ENCODE measurements around the gene REXO5.

The REXO5 gene

DNA sequence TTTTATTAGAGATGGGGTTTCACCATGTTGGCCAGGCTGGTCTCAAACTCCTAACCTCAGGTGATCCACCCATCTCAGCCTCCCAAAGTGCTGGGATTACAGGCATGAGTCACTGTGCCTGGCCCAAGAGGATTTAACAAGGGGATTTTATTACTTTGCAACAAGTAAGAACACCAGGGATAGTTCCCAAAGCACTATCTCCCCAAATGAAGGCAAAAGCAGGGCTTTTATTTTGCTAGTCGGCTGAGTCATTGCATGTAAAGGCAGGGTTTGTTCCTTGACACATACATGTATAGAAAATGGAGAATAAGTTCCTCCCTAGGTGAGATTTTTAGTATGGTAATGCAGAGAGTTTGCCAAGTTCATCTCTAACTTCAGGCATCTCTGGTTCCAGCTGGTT, 24.0 kb downstream of the REXO5 start:
- H4K20me1 ChIP-seq (ENCODE audit: control insufficient read depth, insufficient read depth, low read depth, low read length) = no peaks in the 10 kb centered on the region
- H3F3A ChIP-seq (ENCODE audit: control insufficient read depth, insufficient read depth) = no peaks in the 10 kb centered on the region
- no peaks in the 10 kb centered on the region for H3K27me3 ChIP-seq (ENCODE audit: control insufficient read depth, low read length)
- no peaks in the 10 kb centered on the region for H3K4me1 ChIP-seq (ENCODE audit: control insufficient read depth, low read length)
- H3K4me3 ChIP-seq (ENCODE audit: low read length) = no peak overlapping the region
- TF ChIP-seq EZH2phosphoT487 (IDR thresholded peaks at IDR 0.05; ENCODE audit: borderline replicate concordance, low read length) = no peak
- TF ChIP-seq, protein P1, sequence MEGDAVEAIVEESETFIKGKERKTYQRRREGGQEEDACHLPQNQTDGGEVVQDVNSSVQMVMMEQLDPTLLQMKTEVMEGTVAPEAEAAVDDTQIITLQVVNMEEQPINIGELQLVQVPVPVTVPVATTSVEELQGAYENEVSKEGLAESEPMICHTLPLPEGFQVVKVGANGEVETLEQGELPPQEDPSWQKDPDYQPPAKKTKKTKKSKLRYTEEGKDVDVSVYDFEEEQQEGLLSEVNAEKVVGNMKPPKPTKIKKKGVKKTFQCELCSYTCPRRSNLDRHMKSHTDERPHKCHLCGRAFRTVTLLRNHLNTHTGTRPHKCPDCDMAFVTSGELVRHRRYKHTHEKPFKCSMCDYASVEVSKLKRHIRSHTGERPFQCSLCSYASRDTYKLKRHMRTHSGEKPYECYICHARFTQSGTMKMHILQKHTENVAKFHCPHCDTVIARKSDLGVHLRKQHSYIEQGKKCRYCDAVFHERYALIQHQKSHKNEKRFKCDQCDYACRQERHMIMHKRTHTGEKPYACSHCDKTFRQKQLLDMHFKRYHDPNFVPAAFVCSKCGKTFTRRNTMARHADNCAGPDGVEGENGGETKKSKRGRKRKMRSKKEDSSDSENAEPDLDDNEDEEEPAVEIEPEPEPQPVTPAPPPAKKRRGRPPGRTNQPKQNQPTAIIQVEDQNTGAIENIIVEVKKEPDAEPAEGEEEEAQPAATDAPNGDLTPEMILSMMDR (IDR thresholded peaks at IDR 0.05; ENCODE audit: low read depth, low read length, poor library complexity, severe bottlenecking) = no peak
- no peak overlapping the region for H3K27ac ChIP-seq (ENCODE audit: low read depth, low read length)
- no peaks in the 10 kb centered on the region for H3K9me3 ChIP-seq (ENCODE audit: control insufficient read depth, insufficient read depth, low read length)
- H3K36me3 ChIP-seq (ENCODE audit: control insufficient read depth, low read length) = peaks cover 26% of the 10 kb centered on the region
- H3K4me2 ChIP-seq (ENCODE audit: low read length) = no peak overlapping the region
- no peaks in the 10 kb centered on the region for H3K9me2 ChIP-seq (replicated peaks; ENCODE audit: control insufficient read depth, low read length)
- H3K79me2 ChIP-seq (ENCODE audit: control insufficient read depth, low read length) = no peaks in the 10 kb centered on the region

DNA sequence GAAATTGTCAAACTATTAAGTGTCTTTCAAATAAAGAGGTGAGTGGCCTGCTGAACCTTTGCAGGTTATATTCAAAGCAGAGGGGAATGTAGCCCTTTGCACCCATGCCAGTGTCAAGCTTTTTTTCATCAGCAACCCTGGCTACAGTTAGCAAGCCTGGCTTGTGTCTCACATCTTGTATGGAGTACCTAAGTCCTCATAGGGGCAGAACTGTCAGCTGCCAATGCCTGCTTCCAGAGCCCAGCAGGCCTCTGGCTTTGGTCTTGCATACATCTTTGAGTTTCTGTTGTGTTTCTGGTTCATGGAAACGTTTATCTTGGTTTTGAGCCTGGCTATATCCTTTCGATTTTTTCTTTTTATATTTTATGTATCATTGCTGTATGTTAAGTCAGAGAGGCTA, 26.8 kb downstream of the REXO5 start:
- Histone ChIP-seq H3K27me3 (ENCODE audit: control insufficient read depth, low read length) (no peaks in the 10 kb centered on the region), H3K4me3 (ENCODE audit: low read length) (no peak overlapping the region), H4K20me1 (ENCODE audit: control insufficient read depth, insufficient read depth, low read depth, low read length) (no peaks in the 10 kb centered on the region), H3K4me2 (ENCODE audit: low read length) (no peak overlapping the region), H3K27ac (ENCODE audit: low read depth, low read length) (no peak overlapping the region), H3K9me3 (ENCODE audit: control insufficient read depth, insufficient read depth, low read length) (no peaks in the 10 kb centered on the region), H3F3A (ENCODE audit: control insufficient read depth, insufficient read depth) (no peaks in the 10 kb centered on the region), H3K9me2 (replicated peaks; ENCODE audit: control insufficient read depth, low read length) (no peaks in the 10 kb centered on the region), H3K36me3 (ENCODE audit: control insufficient read depth, low read length) (peaks cover 27% of the 10 kb centered on the region), H3K79me2 (ENCODE audit: control insufficient read depth, low read length) (no peaks in the 10 kb centered on the region), H3K4me1 (ENCODE audit: control insufficient read depth, low read length) (peaks cover 5% of the 10 kb centered on the region)
- no peak for TF ChIP-seq EZH2phosphoT487 (IDR thresholded peaks at IDR 0.05; ENCODE audit: borderline replicate concordance, low read length)
- TF ChIP-seq, protein P1 (IDR thresholded peaks at IDR 0.05; ENCODE audit: low read depth, low read length, poor library complexity, severe bottlenecking) = no peak

DNA sequence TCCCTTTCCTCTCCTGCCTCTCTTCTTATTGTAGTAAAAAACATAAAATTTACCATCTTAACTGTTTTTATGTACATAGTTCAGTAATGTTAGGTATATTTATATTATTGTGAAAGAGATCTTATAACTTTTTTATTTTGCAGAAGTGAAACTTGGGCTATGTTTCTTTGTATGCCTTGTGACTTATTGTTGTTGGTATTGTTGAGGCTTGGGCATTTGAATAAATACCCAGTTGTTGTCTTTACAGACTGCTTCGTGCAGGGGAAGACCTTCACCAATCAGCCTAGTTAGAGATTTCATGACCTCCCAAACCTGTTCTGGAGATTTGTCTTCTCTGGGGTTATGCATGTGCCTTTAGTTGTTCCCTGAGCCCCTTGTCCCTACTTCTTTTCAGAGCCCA, 31.9 kb downstream of the REXO5 start:
- Histone ChIP-seq H3K4me1 (ENCODE audit: control insufficient read depth, low read length) (peaks cover 13% of the 10 kb centered on the region), H3K36me3 (ENCODE audit: control insufficient read depth, low read length) (peaks cover 40% of the 10 kb centered on the region)

More for the DNA sequence above, 31.9 kb downstream of the REXO5 start:
- H4K20me1 ChIP-seq (ENCODE audit: control insufficient read depth, insufficient read depth, low read depth, low read length) = no peaks in the 10 kb centered on the region
- no peak overlapping the region for H3K4me3 ChIP-seq (ENCODE audit: low read length)
- TF ChIP-seq EZH2phosphoT487 (IDR thresholded peaks at IDR 0.05; ENCODE audit: borderline replicate concordance, low read length) = no peak
- TF ChIP-seq, protein P1 (IDR thresholded peaks at IDR 0.05; ENCODE audit: low read depth, low read length, poor library complexity, severe bottlenecking) = no peak
- no peaks in the 10 kb centered on the region for H3K9me3 ChIP-seq (ENCODE audit: control insufficient read depth, insufficient read depth, low read length)
- H3K27me3 ChIP-seq (ENCODE audit: control insufficient read depth, low read length) = no peaks in the 10 kb centered on the region
- H3K4me2 ChIP-seq (ENCODE audit: low read length) = peak overlapping the region; percentile 7; the same call in 1 of the 2 replicates
- H3K27ac ChIP-seq (ENCODE audit: low read depth, low read length) = no peak overlapping the region
- H3K9me2 ChIP-seq (replicated peaks; ENCODE audit: control insufficient read depth, low read length) = no peaks in the 10 kb centered on the region
- no peaks in the 10 kb centered on the region for H3K79me2 ChIP-seq (ENCODE audit: control insufficient read depth, low read length)
- no peaks in the 10 kb centered on the region for H3F3A ChIP-seq (ENCODE audit: control insufficient read depth, insufficient read depth)
